GM18517 (cell line): Measurements from ENCODE around the gene POU2F1.

ENCODE experiments used
- ATAC-seq: cut with Tn5 transposase; IDR thresholded peaks from one replicate; pipeline ENCODE4 v1.9.1; 2021; ENCODE audit warnings: mild to moderate bottlenecking, moderate library complexity; ENCODE audit not compliant: unreplicated experiment

Gene POU2F1

GRCh38 chr1:167413328-167413727 lies 192.6 kb downstream of the POU2F1 start:
- no peak for ATAC-seq

- no peak for ATAC-seq
Observed at GRCh38 chr1:167416506-167416905, 195.8 kb downstream of the POU2F1 start.

GRCh38 chr1:167418391-167418790 lies 197.7 kb downstream of the POU2F1 start:
- no peak for ATAC-seq

GRCh38 chr1:167419245-167419644 lies 198.6 kb downstream of the POU2F1 start:
- no peak for ATAC-seq

- ATAC-seq = no peak
Observed at GRCh38 chr1:167420510-167420909, 199.8 kb downstream of the POU2F1 start.

DNA sequence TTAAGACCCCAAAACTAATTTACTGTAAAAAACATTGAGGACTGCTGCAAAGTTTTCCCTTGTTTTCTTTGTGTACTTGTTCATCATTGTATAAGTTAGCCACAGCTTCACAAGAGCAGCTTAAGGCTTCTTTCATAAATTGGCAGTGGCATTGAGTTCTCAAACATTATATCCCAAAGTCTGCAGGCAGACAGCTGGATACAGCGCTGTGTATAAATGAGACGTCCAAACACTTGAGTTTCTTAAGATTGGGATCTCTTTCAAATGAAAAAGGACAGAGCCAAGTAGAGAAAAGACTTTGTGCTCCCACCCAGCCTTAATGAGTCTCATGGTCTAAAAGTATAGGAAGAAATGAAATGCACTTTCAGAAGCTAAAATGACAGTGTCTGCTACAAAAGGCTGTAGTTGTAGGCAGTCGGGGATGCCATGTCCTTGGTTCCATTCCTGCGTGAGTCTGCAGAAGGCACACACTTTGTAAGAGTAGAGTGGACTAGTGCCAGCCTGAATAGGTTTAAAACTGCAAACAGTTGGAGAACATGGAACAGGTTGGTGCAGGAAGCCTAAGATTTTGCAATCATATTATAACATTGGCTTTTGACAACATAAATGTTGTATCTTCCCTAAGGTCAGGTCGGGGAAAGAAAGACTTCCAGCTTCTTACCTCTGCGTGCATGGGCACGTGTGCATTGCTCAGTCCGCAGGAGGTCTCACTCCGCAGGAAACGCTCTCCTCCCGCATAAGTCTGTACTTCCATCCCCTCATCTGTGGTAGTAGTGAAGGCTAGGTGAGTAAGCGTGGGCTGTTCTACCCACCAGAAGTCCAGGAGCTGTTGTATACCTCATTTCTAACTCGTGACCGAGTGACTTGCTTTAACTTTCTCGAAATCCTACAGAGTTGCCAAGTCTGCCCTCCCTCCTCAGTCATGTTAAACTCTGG lies 203.3 kb downstream of the POU2F1 start:
- no peak for ATAC-seq

DNA sequence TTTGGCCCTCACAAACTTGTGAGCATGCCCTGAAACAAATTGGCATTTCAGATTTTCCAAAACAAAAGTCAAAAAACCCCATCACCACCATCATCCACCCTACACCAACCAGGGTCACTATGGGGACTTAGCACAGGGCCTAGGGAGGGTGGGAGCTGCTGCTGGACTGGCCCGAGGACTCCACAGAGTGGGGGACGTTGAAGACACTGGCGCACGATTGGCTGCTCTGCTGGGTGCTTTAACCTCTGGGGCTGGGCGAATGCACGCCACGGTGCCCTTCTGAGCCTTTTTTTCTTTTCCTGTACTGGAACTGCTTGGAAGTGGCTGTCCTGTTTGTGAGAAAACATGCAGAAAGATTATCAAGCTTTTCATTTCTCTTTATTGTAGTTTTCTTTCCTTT lies 204.8 kb downstream of the POU2F1 start:
- no peak for ATAC-seq

GRCh38 chr1:167426716-167427115 lies 206.0 kb downstream of the POU2F1 start:
- no peak for ATAC-seq

DNA sequence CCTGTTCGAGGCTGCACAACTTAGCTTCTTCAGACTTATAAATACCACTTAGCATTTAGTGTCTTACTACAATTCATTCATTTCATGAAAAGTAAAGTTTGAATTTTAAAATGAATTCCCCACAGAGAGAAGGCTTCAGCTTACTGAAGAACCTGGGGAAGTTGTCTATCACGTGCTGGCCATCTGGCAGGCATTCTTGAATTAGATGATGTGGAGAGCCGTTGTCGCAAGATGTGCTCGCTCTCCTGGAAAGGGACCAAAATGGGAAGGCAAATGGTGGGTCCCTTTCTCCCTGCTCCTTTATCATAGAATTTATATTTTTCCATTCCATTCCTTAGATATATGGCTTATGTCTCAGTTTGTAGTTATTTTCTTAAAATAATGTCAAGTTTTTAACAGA lies 207.2 kb downstream of the POU2F1 start:
- no peak for ATAC-seq

DNA sequence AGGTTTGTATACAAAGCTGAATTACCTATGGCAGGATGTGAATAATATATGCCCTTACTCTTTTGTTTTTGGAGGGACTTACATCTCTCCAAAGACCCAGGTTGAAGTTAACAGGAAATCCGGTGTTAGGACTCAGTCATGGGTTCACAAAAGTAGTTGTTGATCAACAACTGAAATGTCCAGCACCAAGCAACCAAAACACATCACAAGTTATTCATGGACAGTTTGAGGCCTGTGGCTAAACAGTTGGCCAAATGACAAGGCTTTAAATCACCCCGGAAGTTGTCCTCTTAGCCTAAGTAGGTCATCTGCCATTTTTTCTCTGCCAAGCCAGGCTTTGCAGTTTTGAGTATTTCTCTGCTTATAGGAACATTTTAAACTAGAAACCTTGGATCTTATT lies 207.7 kb downstream of the POU2F1 start:
- ATAC-seq = no peak

DNA sequence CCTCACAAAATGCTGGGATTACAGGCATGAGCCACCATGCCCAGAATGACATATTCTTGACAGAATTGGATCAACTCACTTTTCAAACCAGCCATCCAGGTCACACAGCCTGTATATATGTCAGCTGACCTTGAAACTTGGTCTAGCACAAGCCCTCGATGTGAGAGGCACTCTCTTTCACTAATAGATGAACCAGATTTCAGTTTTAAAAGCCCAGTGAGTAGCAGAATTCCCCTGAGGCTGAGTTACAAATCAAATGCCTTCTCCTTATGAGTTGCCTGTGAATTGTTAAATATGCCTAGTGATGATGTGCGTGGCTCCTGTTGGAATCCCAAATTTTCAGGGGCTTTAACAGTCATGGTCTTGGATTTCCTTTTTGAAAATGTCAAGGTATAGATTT lies 208.9 kb downstream of the POU2F1 start:
- no peak for ATAC-seq

DNA sequence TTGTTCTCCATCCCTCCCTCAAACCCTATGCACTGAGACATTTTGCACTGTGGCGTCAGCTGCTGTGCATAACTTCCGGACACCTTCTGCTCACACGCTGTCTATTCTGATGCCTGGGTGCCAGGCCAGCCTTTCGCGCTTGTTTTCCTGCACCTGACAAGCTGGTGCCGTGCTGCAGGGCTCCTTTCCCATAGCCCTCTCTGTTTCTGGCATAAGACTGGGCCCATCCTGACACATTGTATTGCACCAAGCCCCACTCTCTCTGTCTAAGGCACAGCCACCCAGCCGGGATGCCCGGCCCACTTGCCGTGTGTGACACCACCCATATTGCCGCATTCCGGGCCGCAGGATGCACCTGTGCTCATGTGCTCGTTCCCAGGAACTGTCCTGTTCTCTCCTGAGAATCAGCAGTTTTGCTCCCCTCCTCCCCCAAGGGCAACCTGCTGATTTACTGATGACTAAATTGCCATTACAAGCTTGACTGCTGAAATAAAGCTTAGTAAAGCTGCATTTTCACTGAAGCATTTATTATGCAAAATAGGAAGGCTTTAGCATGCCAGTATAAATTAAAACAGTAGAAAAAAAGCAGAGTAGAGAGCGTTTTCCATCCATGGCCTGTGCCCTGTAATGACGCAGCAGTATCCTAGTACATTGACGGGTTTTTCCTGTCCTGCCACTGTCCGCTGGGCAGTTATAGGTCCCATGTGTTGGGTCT lies 209.6 kb downstream of the POU2F1 start:
- ATAC-seq = no peak

- no peak for ATAC-seq
Observed at GRCh38 chr1:167430849-167431242, 210.2 kb downstream of the POU2F1 start.

DNA sequence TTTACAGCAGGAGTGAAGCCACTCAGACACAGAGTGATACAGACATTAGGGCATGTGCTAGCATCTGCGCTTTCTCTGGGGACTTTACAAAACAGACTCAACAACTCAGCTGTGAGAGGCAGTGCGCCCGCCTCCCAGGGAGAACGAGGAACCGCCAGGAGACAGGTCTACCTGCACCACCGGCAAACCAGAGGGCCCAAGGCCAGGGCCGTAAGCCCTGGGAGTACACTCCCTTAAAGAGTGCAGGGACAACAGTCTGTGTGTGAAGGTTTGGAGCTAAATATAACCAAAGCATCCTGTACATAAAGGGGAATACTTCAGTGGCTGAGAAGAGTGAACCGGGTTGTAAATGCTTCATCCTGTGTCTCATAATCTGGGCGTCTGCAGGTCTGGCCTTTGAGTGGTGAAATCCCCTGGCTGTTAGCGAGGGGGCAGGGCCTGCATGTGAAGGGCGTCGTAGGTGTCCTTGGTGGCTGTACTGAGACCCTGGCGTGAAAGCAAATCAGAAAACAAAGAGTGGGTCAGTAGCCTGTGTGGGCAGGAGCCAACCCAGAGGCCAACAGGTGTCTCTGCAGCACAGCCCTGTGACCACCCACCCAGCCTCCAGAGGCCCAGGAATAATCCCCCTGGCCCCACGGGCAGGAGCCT lies 210.7 kb downstream of the POU2F1 start:
- no peak for ATAC-seq

DNA sequence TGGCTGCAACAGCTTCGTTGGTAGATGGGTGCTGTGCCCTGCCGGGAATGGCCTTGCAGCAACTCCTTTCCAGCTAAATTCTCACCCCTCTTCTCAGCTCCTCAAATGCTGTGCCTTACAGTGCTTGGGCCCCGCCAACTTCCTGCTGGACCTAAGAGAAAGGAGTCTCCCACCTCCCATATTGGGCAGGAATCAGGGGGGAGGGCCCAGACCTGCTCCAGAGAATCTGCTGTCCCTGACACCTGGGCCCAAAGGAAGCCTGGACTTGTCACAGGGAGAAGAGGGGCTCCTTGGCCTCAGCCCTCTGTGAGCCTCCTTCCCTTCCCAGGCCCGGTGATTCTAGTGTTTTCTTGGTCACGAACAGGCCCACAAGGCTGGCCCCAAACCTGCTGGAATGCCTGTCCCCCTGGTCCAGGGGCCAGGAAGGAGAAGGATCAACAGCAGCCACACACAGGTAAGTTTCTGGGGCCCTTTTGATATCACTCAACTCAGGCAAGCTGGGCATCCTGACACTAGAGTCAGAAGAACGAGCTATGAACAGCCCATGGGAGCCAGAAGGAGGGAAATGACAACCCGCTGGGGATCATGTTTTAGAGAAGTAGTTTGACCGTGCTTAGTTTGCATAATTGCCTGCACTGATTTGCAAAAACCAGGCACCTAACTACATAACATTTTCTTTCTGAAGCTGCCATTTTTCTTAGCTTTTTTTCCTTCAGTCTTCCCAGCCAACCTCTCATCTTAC lies 211.4 kb downstream of the POU2F1 start:
- ATAC-seq = no peak

DNA sequence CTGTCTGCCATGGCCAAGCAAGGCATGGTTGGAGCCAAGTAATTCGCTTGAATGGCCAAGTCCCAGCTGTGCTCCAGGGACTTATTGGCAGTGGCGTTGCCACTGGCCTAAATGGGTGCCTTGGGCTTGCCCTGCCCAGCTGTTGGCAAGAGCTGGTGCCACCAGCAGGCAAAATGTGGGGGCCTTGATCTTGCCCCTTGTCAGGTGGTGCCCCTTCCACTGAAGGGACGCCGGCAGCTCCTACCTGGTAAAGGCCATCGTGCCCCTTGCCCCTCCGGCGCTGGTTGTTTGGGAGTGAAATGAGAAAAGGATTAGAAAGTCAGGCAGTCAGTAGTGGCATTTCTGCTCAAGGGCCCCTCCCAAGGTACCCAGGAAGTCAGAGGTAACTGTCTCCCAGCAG lies 212.1 kb downstream of the POU2F1 start:
- ATAC-seq = no peak

- no peak for ATAC-seq
Observed at GRCh38 chr1:167433884-167434283, 213.2 kb downstream of the POU2F1 start.

DNA sequence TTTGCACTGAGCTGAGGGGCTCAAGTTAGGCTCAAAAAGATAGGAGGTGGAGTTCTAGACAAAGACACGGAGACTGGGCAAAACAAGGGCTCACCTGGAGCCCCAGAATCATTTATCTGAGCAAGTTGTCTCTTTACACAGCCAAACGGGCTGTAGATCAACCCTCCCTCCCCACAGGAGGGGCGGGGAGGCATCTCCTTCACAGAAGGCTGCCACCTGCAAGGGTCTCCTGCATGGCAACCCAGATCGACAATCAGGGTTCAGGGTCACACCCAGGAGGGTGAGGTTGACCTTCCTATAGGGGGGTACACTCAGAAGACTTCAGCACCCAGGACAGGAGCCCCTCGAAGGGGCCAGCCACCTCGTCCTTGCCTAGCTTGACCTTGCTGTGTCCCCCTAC lies 213.6 kb downstream of the POU2F1 start:
- ATAC-seq = no peak

DNA sequence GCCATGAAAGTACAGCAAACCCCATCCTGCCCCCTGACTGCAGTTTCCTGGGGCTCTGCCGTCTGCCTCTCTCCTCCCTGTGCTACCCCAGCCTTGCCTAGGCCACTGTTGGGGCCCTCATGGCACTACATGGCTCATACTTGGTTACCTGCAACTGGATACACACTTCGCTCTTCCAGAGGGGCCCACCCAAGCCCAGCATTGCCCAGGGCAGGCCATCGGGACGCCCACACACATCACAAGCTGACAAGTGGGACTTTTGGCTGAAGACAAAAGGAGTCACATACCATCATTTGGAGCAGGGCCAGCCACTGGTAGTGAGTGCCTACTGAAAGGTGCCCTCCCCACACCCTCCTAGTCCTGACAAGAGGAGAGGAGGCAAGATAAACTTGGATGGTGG lies 214.8 kb downstream of the POU2F1 start:
- ATAC-seq = no peak

DNA sequence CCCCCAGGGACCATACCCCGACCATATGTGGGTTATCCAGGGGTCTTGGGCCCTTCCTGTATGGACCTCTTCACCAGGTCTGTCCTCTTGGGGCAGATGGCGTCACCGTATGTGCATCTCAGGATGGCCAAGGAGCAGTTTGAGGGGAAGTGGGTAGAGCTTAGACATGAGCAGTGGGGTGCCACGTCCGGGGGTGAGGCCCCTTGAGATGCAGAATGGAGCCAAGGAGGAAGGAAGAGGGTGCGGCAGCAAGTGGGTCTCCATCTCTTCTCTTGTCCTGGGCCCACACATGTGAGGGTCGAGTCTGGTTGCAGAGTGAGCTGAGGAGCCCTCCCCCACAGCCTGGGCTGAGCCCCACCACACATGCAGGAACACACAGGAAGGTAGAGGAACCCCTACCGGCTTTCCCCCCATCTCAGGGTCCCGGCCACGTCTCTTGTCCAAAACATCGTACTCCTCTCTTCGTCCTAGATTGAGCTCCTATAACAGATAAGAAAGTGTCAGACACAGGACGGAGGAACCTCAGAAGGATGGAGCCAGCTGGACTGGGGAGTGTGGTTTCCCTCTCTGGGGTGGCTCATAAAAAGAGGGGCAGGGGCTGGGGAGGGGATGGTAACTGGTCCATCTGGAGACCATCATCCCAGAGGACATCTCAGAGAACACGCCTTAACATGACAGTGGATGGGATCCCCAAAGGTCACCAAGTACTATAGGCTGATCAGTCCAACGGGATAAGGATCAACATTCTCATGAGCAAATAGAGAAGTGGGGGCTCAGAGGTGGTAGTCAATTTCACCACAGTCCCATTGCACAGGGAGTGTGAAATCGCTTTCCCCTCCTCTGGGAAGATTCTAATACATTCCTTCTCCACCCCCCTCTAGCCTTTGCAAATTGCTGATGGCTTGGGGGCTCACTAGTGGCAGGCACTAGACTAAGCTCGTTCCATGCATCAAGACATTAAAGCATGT lies 217.8 kb downstream of the POU2F1 start:
- no peak for ATAC-seq
